HG02884 (cell line): Measurements from ENCODE around the gene ARHGEF28.

Experiments used
- ATAC-seq: cut with Tn5 transposase; IDR thresholded peaks from one replicate; pipeline ENCODE4 v1.9.1; 2021; ENCODE audit warnings: mild to moderate bottlenecking, moderate library complexity; ENCODE audit not compliant: unreplicated experiment

Gene ARHGEF28

DNA sequence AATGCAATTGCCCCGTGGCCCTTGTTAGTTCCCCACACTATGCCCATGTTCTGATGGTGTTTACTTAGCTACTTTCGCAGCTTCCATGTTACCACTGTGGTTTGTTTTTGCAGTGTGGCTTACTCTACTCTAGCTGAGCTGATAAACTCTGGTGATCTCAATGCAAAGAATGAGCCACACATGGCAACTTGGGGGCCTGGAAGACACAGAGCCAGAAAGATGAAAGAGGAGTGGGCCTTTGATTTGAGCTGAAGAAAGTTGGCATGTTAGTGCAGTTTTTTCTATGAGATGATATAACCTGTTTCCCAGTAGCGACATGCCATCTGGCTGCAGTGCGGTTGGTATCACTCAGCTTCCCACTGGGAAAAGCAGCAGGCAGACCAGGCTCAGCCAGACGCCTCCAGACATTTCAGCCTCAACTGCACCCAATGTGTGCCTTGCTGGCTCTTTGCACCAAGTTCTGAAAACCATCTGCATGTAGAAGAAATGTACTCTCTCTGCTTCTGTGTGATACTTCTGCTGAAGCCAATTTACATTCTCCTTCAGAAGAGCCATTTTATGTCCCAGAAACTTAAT, 329.4 kb downstream of the ARHGEF28 start:
- no peak for ATAC-seq

DNA sequence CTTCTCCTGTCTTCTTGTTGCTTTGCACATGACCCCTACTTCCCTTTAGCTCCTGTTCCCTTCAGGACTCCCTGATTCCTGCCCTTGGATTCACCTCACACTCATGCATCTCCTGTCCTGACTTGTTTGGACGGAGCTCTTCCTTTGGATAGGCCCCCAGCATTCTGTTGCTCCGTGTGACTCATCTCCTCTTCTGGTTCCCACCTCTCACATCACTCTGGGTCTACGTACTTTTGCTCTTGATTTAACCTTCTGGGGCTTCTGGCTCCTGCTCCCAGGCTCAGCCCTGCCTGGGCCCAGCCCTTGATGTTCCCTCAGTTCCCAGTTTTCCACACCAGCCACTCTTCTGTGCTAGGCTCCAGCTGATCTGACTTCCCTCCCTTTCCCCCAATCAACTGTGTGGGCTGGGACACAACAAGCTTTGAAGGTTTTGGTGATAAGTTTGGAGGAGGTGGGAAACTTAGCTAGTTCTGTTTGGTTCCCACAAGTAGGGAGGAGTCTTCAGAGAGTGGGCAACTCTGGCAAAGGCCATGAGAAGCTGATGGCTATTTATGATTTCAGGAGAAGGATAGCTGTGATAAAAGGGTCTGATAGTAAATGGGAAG, 331.5 kb downstream of the ARHGEF28 start:
- ATAC-seq: no peak

DNA sequence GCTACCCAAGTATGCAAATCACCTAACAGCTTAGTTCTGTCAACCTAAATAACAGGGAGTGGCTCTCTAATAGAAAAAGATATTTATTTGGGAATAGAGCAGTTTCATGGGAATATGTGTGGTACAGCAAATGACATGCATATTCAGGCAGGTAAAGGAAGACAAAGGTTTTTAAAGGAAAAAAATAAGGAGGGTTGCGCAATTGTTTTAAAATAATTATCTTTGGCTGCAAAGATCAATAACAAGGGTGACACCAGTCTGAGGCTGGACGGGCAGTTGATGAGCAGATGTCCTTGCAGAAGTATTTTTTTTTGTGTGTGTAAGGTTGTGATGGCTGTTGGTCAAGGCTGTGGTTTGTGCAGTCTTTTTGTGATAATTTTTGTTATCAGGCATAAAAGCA, 332.0 kb downstream of the ARHGEF28 start:
- ATAC-seq: no peak

DNA sequence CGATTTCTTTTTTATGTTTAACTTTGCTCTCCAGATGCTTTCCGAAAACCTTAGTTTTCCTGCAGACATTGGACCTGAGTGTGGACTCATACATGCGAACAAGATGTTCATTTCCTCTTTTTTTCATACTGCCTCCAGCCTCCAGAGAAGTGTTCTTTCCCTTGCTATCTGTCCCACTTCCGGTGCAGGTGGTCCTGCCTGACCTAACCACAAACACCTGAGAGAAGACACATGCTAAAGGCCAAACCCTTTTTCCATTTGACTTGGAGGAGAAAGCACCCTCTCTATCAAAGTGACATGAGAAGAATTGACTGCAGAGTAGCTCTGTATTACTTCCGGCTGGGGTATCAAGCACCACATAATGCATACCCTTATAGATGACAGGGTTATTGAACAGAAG, 334.0 kb downstream of the ARHGEF28 start:
- ATAC-seq: no peak

DNA sequence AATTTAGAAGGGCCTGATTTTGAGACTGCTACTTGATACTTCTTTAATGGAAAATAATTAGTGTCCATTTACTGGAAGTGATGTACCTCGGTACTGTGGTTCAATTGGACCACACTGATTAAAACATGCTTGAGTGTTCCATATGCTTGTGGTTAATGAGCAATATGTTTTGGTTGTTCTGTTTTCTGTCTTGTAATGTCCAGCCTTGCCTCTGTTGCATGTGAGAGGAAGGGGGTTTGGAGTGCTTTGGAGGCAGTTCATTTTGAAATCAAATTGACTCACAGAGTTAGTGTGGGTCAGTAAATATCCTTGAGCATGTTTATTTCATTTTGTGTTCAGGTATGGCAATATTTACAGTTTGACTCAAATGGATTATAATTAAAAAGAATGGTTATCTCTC, 334.4 kb downstream of the ARHGEF28 start:
- no peak for ATAC-seq

DNA sequence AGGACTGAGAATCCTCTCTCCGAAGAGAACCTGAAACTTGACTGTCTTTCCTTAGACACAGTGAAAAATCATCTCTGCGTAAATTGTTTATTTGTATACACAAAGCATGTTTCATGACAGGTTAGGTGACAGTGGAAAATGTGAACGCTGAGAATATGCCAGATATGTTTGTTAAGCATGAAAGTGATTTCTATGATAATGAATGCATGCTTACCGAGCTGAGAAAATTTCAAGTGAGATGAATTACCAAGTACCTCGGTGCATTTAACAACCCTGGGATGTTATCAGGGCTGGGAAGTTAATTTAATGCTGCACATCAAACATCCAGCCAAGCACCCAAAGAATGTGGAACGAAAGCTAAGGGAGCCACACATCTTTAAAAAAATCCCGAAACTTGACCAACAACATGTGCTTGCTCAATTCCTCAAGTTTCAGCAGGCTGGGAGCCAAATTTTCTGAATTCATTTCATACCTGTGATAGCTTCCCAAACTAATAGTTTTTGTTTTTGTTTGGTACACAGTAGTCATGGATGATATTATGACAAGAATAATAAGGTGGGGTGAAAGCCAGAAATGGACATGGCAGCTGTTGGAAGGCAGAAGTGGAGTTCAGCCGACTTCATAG, 336.9 kb downstream of the ARHGEF28 start:
- no peak for ATAC-seq

DNA sequence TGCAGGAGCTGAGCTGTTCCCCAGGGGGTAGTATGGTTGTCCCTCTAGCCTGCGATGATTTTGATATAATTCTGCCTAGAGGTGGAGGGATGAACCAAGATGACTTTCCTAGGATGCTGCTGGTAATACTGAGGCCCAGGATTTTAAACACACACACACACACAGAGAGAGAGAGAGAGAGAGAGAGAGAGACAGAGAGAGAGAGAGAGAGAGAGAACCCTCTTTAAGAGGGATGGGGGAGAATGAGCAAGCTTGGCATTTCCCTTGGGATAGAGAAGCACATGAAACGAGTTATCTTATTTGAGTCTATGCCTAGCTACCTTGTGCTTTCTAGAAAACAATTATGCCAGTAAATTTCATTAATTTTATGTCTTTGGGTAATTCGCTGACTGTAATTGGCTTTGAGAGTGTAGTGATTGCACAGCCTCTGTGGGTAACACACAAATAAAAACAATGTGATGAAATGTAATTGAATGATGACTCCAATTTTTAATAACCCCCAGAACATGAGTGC, 338.4 kb downstream of the ARHGEF28 start:
- no peak for ATAC-seq

DNA sequence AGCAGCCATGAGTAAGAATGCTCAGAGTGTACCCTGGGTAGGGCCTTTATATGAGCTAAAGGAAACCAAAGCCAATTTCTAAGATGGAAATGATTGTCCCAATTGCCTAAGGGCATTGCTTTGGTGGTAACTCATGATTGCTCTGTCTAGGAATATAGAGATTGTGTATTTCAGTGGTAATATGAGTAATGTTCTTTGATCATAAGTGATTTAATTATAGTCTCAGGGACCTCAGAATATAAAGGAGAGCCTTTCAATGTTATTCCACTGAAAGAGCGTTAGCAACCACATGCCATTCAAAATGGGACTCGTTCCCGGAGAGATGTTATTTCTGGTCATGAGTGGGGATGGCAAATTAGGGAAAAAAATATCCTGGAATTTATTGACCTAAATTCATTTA, 340.5 kb downstream of the ARHGEF28 start:
- no peak for ATAC-seq

DNA sequence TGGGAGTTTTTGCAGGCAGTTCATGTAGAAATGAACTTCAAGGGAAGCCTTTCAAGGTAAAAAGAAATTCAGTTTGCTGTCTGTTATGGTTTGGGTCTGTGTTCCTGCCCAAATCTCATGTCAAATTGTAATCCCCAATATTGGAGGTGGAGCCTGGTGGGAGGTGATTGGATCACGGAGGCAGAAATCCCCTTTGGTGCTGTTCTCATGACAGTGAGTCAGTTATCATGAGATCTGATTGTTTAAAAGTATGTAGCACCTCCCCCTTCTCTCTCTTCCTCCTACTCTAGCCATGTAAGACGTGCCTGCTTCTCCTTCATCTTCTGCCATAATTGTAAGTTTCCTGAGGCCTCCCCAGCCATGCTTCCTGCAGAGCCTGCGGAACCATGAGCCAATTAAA, 341.4 kb downstream of the ARHGEF28 start:
- ATAC-seq: no peak

DNA sequence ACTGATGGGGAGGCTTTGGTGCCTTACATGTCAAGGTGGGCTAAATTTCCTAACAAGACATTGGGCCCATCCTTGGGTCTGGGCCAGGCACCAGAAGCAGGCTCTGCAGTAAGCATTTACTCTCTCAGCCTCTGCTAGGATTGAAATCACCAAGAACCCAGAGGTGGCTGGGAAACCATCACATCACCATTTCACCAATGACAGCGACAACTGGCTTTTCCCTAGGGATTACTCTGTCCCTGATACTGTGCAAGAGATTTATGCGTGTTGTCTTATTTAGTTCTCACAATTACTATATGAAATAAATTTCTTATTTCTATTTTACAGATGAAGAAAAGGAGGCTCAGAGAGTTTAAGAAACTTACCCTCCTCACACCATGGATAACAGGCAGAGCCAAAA, 342.2 kb downstream of the ARHGEF28 start:
- ATAC-seq: no peak

DNA sequence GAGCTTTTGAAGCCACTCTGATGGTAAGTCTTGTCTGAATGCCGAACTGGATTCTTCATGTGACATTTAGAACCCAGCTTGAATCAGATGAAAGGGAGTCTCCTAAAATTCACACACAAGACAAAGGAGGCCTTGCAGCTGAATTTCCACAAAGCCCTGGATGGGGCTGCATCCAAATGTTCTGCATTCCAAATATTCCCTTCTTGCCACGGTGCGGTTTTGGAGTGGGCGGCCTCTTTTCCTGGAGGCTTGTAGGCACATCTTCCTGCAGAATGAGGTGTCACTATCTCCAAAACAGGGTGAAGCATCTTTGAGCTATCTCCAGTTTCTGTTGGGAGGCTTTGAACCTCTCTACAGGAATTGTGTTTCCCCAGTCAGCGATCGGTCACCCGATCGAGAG, 342.7 kb downstream of the ARHGEF28 start:
- ATAC-seq: no peak

DNA sequence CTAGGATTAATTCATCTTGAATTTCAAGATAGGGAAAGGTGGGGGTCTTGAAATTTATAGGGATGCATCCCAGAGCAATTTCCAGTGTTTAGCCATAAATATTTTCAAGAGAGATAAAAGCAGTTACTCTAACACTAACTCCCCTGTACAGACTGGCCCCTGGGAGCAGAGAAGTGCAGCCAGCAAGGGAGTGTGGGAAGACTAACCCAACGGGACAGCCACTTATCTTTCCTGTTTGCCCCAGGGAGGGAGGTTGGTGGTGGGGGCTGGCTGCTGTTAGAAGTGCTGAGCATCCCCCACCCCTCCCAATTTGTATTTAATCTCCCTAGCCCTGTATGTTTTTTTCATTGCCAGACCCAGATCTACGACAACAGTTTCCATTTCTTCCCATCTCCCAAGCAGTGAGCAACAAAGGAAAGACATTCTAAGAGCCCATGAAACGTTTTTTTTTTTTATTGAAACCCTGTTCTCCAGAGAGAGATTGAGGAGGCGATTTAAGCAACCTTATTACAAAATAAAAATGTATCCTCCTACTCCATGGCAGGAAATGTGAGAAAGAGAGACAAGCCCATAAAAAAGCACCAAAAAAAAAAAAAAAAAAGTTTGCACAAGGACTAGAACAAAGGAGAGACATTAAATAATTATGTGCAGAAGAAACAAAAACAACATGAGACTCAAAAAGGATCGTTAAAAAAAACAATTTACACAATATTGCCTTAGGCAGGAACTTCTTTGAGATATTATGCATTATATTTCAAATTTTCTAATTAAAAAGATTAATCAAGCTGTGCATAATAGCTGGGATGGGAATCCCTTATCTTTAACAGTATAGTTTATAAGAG, 343.4 kb downstream of the ARHGEF28 start:
- no peak for ATAC-seq

DNA sequence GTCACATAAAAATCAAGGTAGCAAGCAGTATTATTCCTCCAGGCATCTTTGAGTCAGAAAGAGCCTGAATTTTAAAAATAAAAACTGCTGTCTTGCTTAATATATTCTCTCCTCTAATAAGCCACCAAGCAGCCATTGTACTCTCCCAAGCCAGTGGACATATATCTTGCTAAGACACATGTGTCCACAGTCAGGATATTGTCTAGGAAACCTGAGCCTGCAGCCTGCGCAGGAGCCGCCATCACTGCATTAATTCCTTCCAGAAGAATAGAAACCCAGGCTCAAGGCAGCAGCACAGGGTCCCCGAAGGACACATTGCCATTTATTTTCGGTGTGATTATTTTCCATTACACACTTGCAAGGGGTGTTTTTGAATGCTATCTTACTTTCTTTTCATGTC, 345.3 kb downstream of the ARHGEF28 start:
- ATAC-seq: no peak

DNA sequence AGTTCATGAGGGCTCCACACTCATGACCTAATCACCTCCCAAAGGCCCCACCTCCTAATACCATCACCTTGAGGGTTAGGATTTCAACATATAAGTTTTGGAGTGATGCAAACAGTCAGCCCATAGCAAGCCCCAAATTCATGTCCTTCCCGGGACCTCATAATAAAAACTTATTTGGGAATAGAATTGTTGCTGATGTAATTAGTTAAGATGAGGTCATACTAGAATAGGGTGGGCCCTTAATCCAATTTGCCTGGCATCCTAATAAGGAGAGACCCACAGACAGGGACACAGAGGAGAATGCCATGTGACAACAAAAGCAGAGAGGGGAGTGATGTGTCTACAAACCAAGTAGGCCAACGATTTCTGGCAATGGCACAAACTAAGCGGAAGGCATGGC, 347.1 kb downstream of the ARHGEF28 start:
- ATAC-seq: no peak

DNA sequence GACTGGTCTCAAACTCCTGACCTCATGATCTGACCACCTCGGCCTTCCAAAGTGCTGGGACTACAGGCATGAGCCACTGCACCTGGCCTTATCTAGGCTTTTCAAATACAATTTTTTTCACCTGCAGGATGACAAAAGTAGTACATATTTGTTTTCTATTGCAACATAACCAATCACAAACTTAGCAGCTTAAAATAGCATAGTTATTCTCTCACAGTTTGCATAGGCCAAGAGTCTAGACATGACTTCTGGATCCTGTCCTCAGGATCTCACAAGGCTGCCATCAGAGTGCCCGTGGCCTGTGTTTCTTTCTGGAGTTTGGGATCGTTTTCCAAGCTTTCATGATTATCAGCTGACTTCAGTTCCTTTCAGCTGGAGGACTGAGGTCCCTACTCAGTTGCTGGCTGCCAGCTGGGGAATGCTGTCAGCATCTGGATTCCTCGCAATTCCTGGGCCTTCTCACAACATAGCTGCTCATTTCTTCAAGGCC, 348.9 kb downstream of the ARHGEF28 start:
- no peak for ATAC-seq

DNA sequence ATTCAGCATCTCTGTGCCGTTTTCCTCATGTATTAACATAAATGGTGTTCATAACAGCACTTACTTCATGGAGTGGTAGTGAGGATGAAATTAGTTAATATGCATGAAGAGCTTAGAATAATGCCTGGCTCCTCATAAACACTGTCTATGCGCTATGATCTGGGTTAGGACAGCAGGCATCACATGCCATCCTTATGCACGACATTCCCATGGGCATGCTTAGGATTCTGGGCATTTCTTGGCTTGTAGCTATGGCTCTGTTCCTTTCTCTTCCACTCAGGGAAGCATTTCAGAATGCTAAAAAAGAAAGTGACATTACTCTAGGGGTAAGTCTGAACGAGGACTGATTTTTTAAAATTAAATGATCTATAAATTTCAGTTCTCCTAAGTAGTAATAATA, 349.8 kb downstream of the ARHGEF28 start:
- no peak for ATAC-seq

DNA sequence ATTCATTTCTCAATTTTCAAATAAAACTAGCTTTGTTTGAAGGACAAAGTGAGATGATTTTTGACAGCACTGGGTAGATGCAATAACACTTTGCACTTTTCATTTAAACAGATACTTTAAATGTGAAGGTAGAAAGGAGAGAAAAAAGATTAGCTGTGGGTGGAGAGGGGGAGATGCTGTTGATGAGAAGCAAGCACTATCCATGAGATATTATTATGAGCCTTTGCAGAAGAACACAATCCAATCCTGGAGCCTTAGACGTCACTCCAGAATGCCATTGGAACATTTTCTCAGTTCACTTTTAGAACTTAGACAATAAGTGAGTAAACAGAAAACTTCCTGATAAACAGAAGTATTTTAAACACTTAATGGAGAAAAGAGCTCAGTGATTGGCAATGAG, 351.1 kb downstream of the ARHGEF28 start:
- no peak for ATAC-seq

DNA sequence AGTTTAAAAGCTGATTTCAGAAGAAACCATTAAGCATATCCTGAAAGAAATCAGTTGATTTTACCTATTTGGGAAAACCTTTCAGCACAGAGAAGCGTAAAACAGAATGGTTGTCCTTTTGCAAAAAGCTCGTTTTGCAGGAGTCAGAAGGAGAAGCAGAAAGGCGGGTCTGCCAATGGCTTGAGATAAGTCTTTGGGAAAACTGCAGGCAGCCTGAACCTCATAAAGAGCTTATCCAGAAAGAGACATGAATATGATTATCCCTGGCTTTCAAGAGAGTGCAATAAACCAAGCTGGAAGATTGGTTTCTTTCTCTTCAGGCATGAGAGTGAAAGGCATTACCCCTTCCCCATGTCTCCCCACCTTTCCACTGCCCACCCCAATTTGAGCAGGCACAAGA, 353.3 kb downstream of the ARHGEF28 start:
- no peak for ATAC-seq

DNA sequence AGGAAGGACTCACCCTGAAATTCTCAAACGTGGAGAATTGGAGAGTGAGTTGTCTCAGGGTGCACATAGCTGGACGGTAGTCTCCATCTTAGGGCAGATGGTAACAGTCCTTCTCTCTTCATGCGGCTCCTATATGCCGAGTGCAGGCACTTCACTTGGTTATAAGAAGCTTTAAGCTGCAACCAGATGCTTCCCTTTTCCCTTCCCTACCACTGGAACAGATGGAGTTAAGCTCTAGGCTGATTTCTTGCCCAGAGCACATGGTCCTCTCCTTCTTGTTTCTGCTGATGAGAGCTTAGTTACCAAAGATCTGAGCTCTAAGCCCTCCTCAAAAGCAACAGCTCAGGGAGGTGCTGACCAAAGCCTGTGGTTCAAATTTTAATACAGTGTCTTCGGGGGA, 355.7 kb downstream of the ARHGEF28 start:
- ATAC-seq: no peak

DNA sequence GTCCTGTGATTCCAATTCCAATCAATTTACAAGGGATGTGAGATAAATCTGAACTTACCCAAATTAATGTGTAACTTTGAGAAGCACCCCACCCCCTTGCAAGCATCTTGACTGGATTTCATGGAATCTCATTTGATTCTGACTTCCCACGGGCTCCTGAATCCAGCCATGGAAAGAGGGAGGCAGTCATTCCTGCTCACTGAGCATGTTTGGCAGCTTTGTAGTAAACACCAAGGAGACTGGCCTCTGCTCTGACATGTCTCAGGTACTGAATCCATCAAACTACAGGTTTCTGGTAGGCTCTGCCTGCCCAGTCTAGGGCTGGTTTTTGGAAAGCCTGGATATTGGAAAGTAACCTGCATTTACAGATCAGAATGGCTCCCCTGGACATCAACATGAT, 357.6 kb downstream of the ARHGEF28 start:
- ATAC-seq: no peak

DNA sequence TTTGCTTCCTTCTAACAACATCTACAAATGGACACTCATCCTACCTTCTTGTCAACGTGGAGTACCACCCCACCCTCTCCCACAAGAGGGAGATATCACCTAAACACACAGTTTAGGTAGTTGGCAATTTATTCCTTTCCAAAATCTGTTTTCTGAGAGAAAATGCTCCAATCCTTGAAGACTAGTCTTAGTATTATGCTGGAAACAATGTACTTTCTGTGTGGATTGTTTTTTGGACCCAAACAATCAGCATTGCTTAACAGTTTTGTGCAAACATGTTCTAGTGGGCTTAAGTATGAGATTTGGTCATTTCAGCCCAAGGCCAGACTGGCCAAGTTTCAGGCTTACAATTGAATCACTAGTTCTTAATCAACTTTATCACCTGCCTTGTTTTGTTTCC, 359.1 kb downstream of the ARHGEF28 start:
- no peak for ATAC-seq

DNA sequence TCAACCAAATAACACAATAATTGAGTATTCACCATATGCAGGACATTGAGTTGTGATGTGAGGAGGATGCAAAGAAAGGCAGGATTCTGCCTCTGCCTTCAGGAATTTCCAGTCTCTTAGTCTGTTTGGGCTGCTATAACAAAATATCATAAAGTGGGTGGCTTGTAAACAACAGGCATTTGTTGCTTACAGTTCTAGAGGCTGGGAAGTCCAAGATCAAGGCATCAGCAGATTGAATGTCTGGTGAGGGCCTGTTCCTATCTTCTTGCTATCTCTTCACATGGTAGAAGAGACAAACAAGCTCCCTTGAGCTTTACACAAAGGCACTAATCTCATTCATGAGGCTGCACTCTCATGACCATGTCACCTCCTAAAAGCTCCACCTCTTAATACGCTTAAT, 360.7 kb downstream of the ARHGEF28 start:
- no peak for ATAC-seq
